Adrenal gland (tissue), 5 donors: ENCODE measurements around the gene ROR1.

Source experiments
- POLR2A ChIP-seq, 2 donors: fragments of 450-650 bp; IDR thresholded peaks; one replicate each; pipeline ENCODE4 v1.6.1; 2017; ENCODE audit warnings: antibody characterized with exemption in 2 of 2, mild to moderate bottlenecking in 2 of 2, moderate library complexity in 1 of 2
- TF ChIP-seq, protein P1 (sequence below), 6 experiments: fragments of 450-650 bp in 4 of 6; fragments of 200-600 bp in 2 of 6; sonication (generic) in 1 of 6; IDR thresholded peaks; 1 replicate in 5 of 6; 2 replicates in 1 of 6; pipeline versions ENCODE4 v1.5.1 to v1.8.0; 2016 to 2021; ENCODE audit warnings: antibody characterized with exemption in 6 of 6, mild to moderate bottlenecking in 2 of 6, moderate library complexity in 1 of 6
- donor health status: DM: no; HTN: no; CAD: no.

DNA sequence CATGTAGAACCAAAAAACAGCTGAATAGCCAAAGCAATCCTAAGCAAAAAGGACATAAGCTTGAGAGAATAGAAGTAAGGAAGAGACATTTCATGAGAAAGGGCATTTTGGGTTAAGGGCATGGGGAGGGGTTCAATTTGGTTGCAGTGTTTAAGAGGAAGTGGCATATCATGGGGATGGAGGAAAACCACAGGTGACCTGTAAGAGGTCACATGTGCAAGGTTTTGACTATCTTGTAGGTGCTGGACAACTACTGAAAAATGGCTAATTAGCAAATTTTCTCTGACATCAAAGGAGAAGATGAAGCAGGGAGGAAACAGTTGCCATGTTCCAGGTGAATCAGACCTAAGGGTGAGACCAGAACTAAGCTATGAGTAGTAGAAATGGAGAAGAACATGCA lies 31.3 kb upstream of the ROR1 start:
- TF ChIP-seq, protein P1, sequence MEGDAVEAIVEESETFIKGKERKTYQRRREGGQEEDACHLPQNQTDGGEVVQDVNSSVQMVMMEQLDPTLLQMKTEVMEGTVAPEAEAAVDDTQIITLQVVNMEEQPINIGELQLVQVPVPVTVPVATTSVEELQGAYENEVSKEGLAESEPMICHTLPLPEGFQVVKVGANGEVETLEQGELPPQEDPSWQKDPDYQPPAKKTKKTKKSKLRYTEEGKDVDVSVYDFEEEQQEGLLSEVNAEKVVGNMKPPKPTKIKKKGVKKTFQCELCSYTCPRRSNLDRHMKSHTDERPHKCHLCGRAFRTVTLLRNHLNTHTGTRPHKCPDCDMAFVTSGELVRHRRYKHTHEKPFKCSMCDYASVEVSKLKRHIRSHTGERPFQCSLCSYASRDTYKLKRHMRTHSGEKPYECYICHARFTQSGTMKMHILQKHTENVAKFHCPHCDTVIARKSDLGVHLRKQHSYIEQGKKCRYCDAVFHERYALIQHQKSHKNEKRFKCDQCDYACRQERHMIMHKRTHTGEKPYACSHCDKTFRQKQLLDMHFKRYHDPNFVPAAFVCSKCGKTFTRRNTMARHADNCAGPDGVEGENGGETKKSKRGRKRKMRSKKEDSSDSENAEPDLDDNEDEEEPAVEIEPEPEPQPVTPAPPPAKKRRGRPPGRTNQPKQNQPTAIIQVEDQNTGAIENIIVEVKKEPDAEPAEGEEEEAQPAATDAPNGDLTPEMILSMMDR (IDR thresholded peaks at IDR 0.05), result no peak
- no peak for TF ChIP-seq POLR2A (IDR thresholded peaks at IDR 0.05)
